ENCODE measurements around the gene NSUN7. TPM values are rescaled to one million over a fixed set of nuclear protein-coding genes. Genes with fewer than 3 reads are reported as not detected.

The NSUN7 gene
- total and polyA plus RNA-seq, 9 donors: 2.0 to 12.5 (median 3.3) TPM

DNA sequence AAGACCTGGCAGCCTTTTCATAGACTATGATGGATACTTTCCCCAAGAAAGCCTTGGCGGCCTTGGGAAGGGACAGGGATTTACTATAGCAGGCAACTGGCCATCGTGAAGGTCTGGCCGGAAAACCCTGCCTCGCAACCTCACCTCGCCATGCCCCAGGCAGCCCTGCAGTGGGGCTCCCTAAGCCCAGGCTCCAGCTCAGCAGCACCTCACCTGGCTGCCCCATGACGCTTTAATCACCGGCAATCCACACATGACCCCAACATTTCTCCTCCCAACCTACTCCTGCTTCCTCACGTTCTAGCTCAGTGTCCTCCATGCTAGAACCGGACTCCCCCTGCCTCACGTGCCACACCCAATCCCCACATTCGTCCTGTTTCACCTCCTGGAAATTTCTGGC is 82.4 kb downstream of the NSUN7 start:
- no peaks in the 10 kb centered on the region for H3K4me1 ChIP-seq (ENCODE audit: insufficient read depth)
- TF ChIP-seq POLR2A (IDR thresholded peaks at IDR 0.05) (no peak), EP300 (IDR thresholded peaks at IDR 0.05) (no peak)
- TF ChIP-seq, protein P1, sequence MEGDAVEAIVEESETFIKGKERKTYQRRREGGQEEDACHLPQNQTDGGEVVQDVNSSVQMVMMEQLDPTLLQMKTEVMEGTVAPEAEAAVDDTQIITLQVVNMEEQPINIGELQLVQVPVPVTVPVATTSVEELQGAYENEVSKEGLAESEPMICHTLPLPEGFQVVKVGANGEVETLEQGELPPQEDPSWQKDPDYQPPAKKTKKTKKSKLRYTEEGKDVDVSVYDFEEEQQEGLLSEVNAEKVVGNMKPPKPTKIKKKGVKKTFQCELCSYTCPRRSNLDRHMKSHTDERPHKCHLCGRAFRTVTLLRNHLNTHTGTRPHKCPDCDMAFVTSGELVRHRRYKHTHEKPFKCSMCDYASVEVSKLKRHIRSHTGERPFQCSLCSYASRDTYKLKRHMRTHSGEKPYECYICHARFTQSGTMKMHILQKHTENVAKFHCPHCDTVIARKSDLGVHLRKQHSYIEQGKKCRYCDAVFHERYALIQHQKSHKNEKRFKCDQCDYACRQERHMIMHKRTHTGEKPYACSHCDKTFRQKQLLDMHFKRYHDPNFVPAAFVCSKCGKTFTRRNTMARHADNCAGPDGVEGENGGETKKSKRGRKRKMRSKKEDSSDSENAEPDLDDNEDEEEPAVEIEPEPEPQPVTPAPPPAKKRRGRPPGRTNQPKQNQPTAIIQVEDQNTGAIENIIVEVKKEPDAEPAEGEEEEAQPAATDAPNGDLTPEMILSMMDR (IDR thresholded peaks at IDR 0.05): no peak
- no peaks in the 10 kb centered on the region for H3K9me3 ChIP-seq
- H3K27me3 ChIP-seq: no peaks in the 10 kb centered on the region
- intact Hi-C loops (cut with DNase I): no loop called here
- 81 to 92% (median 88%) methylated on average over 11 of the region's 11 CpGs for WGBS, 3 donors
- H3K4me3 ChIP-seq: no peak overlapping the region
- no peak overlapping the region for H3K27ac ChIP-seq
- H3K36me3 ChIP-seq: no peaks in the 10 kb centered on the region
- no peak for DNase-seq

DNA sequence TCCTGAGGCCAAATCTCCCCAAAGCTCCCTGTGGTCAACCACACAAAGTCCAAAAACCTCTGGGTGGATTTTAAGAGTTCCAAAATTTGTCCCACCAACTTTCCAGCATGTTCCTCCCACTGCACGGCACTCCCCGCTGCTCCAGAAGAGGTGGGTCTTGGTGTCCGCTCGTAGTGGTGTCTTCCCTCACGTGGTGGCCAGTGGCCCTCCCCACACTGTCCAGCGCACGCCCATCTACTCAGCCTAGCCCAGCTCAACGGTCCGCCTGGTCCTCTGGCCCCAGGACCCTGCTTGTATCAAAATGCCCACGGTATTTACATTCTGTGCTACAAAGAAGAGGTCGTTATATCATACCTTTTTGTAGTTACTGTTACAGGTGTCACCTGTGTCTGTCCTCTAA is 83.5 kb downstream of the NSUN7 start:
- H3K4me1 ChIP-seq (ENCODE audit: insufficient read depth): no peaks in the 10 kb centered on the region
- intact Hi-C loops (cut with DNase I): no loop called here
- no peaks in the 10 kb centered on the region for H3K9me3 ChIP-seq
- no peak for DNase-seq
- H3K4me3 ChIP-seq: no peak overlapping the region
- H3K27me3 ChIP-seq: no peaks in the 10 kb centered on the region
- TF ChIP-seq, protein P1 (IDR thresholded peaks at IDR 0.05): no peak
- no peak for TF ChIP-seq POLR2A (IDR thresholded peaks at IDR 0.05)
- TF ChIP-seq EP300 (IDR thresholded peaks at IDR 0.05): no peak
- no peaks in the 10 kb centered on the region for H3K36me3 ChIP-seq
- no peak overlapping the region for H3K27ac ChIP-seq
- WGBS, 3 donors: 93 to 99% (median 97%) methylated on average over 11 of the region's 11 CpGs

DNA sequence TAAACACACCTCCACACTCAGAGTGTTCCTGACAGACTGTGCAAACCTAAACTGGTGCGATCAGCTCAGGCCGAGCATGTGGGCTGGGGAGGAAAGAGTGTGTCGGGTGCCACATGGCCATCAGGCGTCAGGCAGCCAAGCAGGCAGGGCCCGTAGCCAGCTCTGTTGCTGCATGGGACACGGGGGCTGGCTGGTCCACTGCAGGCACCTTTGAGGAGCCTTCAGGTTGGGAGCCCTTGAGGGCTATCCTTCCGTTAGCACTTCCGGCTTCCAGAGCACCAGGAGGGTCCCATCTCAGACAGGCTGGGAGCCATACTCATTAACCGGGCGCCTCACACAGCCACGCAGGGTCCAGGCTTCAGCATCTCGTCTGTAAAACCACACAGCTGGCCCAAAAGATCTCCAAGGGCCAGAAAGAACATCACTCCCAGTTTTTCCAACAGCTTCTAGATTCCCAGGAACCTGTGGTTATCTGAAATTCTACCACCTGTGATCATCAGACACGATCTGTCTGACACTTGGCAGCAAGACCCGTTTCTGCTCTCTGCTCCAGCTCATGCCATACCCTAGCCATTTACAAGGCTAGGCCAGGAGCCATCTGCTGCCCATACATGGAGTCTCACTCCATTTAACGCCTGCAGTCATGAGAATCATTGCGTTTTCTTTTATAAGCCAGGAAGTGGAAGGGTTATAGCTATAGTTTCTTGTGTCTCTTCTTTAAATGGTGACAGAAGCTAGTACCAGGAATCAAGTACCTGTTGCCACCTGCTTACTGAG is 87.5 kb downstream of the NSUN7 start:
- Histone ChIP-seq H3K27ac (no peak overlapping the region), H3K4me1 (ENCODE audit: insufficient read depth) (peaks cover 4% of the 10 kb centered on the region), H3K4me3 (no peak overlapping the region), H3K9me3 (no peaks in the 10 kb centered on the region), H3K36me3 (no peaks in the 10 kb centered on the region), H3K27me3 (no peaks in the 10 kb centered on the region)
- WGBS, 3 donors: 88 to 90% (median 89%) methylated on average over 16 of the region's 16 CpGs
- no peak for TF ChIP-seq EP300 (IDR thresholded peaks at IDR 0.05)
- no peak for DNase-seq
- intact Hi-C loops (cut with DNase I): no loop called here

DNA sequence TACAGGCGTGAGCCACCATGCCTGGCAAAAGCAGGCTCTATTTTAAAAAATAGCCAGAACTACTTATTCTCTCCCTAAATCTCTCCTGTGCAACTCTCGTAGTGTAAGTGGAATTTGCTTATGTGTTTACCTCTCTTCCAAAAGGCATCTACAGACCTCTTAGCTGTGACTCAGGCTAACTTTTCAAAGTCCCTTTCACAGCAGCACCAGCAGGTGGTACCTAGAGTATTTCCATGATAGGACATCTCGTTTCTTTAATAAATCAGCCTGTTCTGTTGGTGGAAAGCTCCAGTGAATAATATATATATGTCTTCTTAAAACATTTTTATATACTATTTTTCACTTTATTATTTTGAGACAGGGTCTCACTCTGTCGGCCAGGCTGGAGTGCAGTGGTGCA is 89.0 kb downstream of the NSUN7 start:
- H3K27me3 ChIP-seq: no peaks in the 10 kb centered on the region
- 85 to 89% (median 86%) methylated on average over 4 of the region's 4 CpGs for WGBS, 3 donors
- intact Hi-C loops (cut with DNase I): no loop called here

More for the DNA sequence above, 89.0 kb downstream of the NSUN7 start:
- Histone ChIP-seq H3K9me3 (no peaks in the 10 kb centered on the region), H3K27ac (no peak overlapping the region), H3K4me1 (ENCODE audit: insufficient read depth) (peaks cover 11% of the 10 kb centered on the region), H3K36me3 (no peaks in the 10 kb centered on the region), H3K4me3 (no peak overlapping the region)
- no peak for TF ChIP-seq POLR2A (IDR thresholded peaks at IDR 0.05)
- TF ChIP-seq EP300 (IDR thresholded peaks at IDR 0.05): no peak
- TF ChIP-seq, protein P1 (IDR thresholded peaks at IDR 0.05): no peak
- DNase-seq: no peak
